ENCODE measurements around the gene SMR3A. TPM values are rescaled to one million over a fixed set of nuclear protein-coding genes. Genes with fewer than 3 reads are reported as not detected.

The SMR3A gene
- total RNA-seq, 2 experiments from 2014 or later = not detected

DNA sequence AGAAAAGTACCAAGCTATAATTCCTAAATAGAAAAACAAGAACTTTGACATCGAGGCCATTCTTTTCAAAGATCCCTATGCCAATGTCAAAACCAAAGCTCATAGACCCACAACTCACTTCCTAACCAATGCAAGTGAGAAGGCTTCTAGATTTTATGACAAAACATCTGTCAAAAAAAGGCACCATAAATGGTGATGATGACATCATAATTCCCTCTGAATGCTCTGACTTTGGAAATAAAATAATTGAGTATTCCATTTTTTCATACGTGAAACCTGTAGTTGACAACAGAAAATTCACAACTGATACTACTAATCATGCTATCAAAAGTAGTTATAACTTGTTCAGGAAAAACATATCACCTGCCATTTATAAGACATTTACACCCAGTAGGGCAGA is 34.5 kb upstream of the SMR3A start:
- Histone ChIP-seq H3K4me1 (ENCODE audit: insufficient read depth, low read length, poor library complexity, severe bottlenecking) (no peaks in the 10 kb centered on the region), H3K4me3 (ENCODE audit: low read depth, low read length, poor library complexity, severe bottlenecking) (no peak overlapping the region), H3K36me3 (ENCODE audit: insufficient read depth, low read length) (no peaks in the 10 kb centered on the region), H3K27ac (ENCODE audit: low read depth, low read length, poor library complexity, severe bottlenecking) (no peak overlapping the region), H3K4me2 (ENCODE audit: low read length) (no peak overlapping the region), H3K9me2 (ENCODE audit: insufficient read depth, low read length) (no peaks in the 10 kb centered on the region), H3K79me2 (ENCODE audit: insufficient read depth, low read depth, low read length) (no peaks in the 10 kb centered on the region), H2AFZ (ENCODE audit: low read length) (no peak overlapping the region), H3K9me3 (ENCODE audit: low read length) (no peaks in the 10 kb centered on the region), H4K20me1 (ENCODE audit: insufficient read depth, low read length) (no peaks in the 10 kb centered on the region)
- no TSS peak for BruUV-seq (replicated peaks)
- intact Hi-C loops (cut with micrococcal nuclease; ENCODE audit: unreplicated experiment) = no loop called here
- ChIA-PET POLR2A (interaction anchor here (0.6 to 0.7 kb wide), 2 partner anchors 215 to 292 kb away, joined by 3 to 4 read pairs; no protein-coding TSS in a partner anchor), CTCF (ENCODE audit: unreplicated experiment) (no interaction called here)
- no peak for DNase-seq (ENCODE audit: low spot score)
- TF ChIP-seq, protein P1, sequence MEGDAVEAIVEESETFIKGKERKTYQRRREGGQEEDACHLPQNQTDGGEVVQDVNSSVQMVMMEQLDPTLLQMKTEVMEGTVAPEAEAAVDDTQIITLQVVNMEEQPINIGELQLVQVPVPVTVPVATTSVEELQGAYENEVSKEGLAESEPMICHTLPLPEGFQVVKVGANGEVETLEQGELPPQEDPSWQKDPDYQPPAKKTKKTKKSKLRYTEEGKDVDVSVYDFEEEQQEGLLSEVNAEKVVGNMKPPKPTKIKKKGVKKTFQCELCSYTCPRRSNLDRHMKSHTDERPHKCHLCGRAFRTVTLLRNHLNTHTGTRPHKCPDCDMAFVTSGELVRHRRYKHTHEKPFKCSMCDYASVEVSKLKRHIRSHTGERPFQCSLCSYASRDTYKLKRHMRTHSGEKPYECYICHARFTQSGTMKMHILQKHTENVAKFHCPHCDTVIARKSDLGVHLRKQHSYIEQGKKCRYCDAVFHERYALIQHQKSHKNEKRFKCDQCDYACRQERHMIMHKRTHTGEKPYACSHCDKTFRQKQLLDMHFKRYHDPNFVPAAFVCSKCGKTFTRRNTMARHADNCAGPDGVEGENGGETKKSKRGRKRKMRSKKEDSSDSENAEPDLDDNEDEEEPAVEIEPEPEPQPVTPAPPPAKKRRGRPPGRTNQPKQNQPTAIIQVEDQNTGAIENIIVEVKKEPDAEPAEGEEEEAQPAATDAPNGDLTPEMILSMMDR (conservative IDR thresholded peaks at IDR 0.05; ENCODE audit: low read length) = no peak
- TF ChIP-seq EZH2phosphoT487 (IDR thresholded peaks at IDR 0.05; ENCODE audit: borderline replicate concordance, low read depth, low read length) = no peak

DNA sequence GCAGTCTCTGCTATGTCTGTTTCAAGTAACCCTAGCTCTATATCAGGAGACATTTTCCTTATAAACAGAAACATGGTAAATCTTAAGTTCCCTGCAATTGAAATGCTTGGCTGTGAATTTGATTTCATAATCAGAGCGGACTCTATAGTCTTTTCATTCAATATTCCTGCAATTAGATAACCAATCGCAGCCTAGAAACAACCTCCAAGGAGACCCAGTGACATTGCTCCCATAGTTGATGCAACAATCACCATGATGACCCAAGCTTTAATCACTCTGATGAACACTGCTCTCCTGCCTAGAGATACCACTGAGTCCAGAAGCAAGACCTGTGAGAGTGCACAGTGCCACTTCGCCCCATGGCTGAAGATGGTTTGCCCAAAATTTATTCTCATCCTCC is 25.9 kb upstream of the SMR3A start, which contains the start of gene CABS1:
TSS of gene CABS1 (plus strand) at position 301 of the 400 bp plus-strand sequence. CDS start at position 360, 59 bp downstream.
- no peaks in the 10 kb centered on the region; the same call in 1 of the 2 replicates for H4K20me1 ChIP-seq (ENCODE audit: insufficient read depth, low read length)
- no peak within 1 kb of the TSS for H3K4me3 ChIP-seq (ENCODE audit: low read depth, low read length, poor library complexity, severe bottlenecking)
- H2AFZ ChIP-seq (ENCODE audit: low read length) = no peak within 1 kb of the TSS
- H3K4me1 ChIP-seq (ENCODE audit: insufficient read depth, low read length, poor library complexity, severe bottlenecking) = no peaks in the 10 kb centered on the region
- ChIA-PET POLR2A (interaction anchor here (0.6 kb wide), 1 partner anchor 141 kb away, joined by 3 read pairs; no protein-coding TSS in a partner anchor), CTCF (ENCODE audit: unreplicated experiment) (interaction anchor here (0.5 kb wide), 1 partner anchor 628 kb away, joined by 3 read pairs; no protein-coding TSS in a partner anchor)
- intact Hi-C loops (cut with micrococcal nuclease; ENCODE audit: unreplicated experiment) = no loop called here
- H3K36me3 ChIP-seq (ENCODE audit: insufficient read depth, low read length) = no peaks in the 10 kb centered on the region
- TF ChIP-seq, protein P1 (conservative IDR thresholded peaks at IDR 0.05; ENCODE audit: low read length) = no peak
- no peak for TF ChIP-seq EZH2phosphoT487 (IDR thresholded peaks at IDR 0.05; ENCODE audit: borderline replicate concordance, low read depth, low read length)
- BruUV-seq (replicated peaks) = no TSS peak
- H3K27ac ChIP-seq (ENCODE audit: low read depth, low read length, poor library complexity, severe bottlenecking) = no peak within 1 kb of the TSS
- DNase-seq (ENCODE audit: low spot score) = no peak
- no peaks in the 10 kb centered on the region for H3K9me3 ChIP-seq (ENCODE audit: low read length)
- no peak within 1 kb of the TSS for H3K4me2 ChIP-seq (ENCODE audit: low read length)
- no peaks in the 10 kb centered on the region for H3K9me2 ChIP-seq (ENCODE audit: insufficient read depth, low read length)
- H3K79me2 ChIP-seq (ENCODE audit: insufficient read depth, low read depth, low read length) = no peaks in the 10 kb centered on the region

DNA sequence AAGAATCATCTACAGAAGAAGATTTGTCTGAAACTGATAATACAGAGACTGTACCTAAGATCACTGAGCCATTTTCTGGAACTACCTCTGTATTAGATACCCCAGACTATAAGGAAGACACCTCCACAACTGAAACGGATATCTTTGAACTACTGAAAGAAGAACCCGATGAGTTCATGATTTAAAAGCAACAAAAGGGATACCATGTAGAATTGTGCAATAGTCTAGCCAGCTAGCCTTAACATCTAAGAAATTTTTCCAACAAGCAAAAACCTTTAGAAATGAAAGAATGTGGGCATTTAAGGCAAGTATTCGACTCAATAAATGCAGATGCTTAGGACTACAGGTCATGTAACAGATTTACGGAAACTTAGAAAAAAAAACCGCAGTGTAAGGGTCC is 24.5 kb upstream of the SMR3A start:
- ChIA-PET CTCF (ENCODE audit: unreplicated experiment) (no interaction called here), POLR2A (interaction anchor here (0.7 kb wide), 1 partner anchor 39 kb away, joined by 3 read pairs; no protein-coding TSS in a partner anchor)
- no peaks in the 10 kb centered on the region for H3K36me3 ChIP-seq (ENCODE audit: insufficient read depth, low read length)
- H3K4me1 ChIP-seq (ENCODE audit: insufficient read depth, low read length, poor library complexity, severe bottlenecking) = no peaks in the 10 kb centered on the region
- no peaks in the 10 kb centered on the region for H3K79me2 ChIP-seq (ENCODE audit: insufficient read depth, low read depth, low read length)
- no peak overlapping the region for H2AFZ ChIP-seq (ENCODE audit: low read length)
- no peak overlapping the region for H3K27ac ChIP-seq (ENCODE audit: low read depth, low read length, poor library complexity, severe bottlenecking)
- no peak for TF ChIP-seq EZH2phosphoT487 (IDR thresholded peaks at IDR 0.05; ENCODE audit: borderline replicate concordance, low read depth, low read length)
- TF ChIP-seq, protein P1 (conservative IDR thresholded peaks at IDR 0.05; ENCODE audit: low read length) = no peak
- H3K9me3 ChIP-seq (ENCODE audit: low read length) = no peaks in the 10 kb centered on the region
- H3K4me2 ChIP-seq (ENCODE audit: low read length) = no peak overlapping the region
- intact Hi-C loops (cut with micrococcal nuclease; ENCODE audit: unreplicated experiment) = no loop called here
- H3K4me3 ChIP-seq (ENCODE audit: low read depth, low read length, poor library complexity, severe bottlenecking) = no peak overlapping the region
- no peak for DNase-seq (ENCODE audit: low spot score)
- BruUV-seq (replicated peaks) = no TSS peak
- H4K20me1 ChIP-seq (ENCODE audit: insufficient read depth, low read length) = no peaks in the 10 kb centered on the region; the same call in 1 of the 2 replicates
- H3K9me2 ChIP-seq (ENCODE audit: insufficient read depth, low read length) = no peaks in the 10 kb centered on the region

Measured in OCI-LY7 (cell line).